ENCODE measurements around the gene ZNF483. TPM values are rescaled to one million over a fixed set of nuclear protein-coding genes. Genes with fewer than 3 reads are reported as not detected.

ZNF483 gene
- total and polyA plus RNA-seq, 9 of the 15 experiments (the other 6 are each of a cell fraction or from before 2014, with no cell fraction given), result 0.04 to 1.0 (median 0.38) TPM

DNA sequence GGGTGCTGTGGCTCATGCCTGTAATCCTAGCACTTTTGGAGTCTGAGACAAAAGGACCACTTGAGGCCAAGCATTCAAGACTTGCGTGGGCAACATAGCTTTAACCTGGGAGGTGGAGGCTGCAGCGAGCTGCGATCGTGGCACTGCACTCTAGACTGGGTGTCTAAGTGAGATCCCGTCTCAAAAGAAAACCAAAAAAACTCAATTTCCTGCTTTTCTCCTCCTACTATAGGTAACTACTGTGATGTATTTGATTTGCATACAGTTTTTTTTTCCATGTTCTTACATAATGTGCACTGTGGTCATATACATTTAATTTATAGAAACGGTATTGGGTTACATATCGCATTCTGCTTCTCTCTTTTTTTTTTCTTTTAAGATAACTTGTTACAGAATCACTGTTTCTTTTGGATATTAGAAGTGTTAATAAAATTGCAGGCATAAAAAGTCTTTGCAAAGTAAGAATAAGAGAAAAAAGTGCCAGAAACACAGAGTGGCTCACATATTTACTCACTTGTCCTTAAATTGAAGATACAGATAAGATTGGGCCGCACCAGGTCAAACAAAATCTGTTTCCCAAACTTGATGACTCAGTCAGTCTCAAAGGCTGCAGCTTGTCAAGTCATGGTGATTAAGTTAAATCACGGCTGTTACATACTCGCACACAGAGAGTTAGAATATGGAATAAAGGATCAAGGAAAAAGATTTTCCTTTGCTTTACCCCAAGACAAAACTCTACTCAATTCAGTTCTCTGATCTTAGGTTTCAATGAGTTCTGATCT, 76.4 kb downstream of the ZNF483 start (continued):
- TF ChIP-seq NR1H2 (CRISPR knock-in tag; IDR thresholded peaks at IDR 0.05) (no peak), CXXC5 (CRISPR knock-in tag; IDR thresholded peaks at IDR 0.05) (no peak), ZBTB8A (IDR thresholded peaks at IDR 0.05; ENCODE audit: partially characterized antibody) (no peak), FOXJ2 (tag; IDR thresholded peaks at IDR 0.05) (0 out of 2 replicates have a peak, but pooled peaks have one; percentile 32), SREBF2 (CRISPR knock-in tag; IDR thresholded peaks at IDR 0.05) (no peak), SAFB (IDR thresholded peaks at IDR 0.05; ENCODE audit: borderline replicate concordance, low read depth, low read length) (no peak), MTA3 (IDR thresholded peaks at IDR 0.05; ENCODE audit: borderline replicate concordance) (no peak), RBM39 (optimal IDR thresholded peaks at IDR 0.05; ENCODE audit: low read depth, low read length) (no peak), KDM1A (IDR thresholded peaks at IDR 0.05) (peak; percentile 99), NONO (IDR thresholded peaks at IDR 0.05; ENCODE audit: low read depth in 2 of 2, low read length in 1 of 2) (no peak), BDP1 (IDR thresholded peaks at IDR 0.05; ENCODE audit: insufficient read depth, insufficient read length) (no peak), ZC3H4 (CRISPR knock-in tag; IDR thresholded peaks at IDR 0.05; ENCODE audit: borderline replicate concordance) (no peak), ZC3H11A (IDR thresholded peaks at IDR 0.05; ENCODE audit: low read depth, low read length) (no peak), SPI1 (IDR thresholded peaks at IDR 0.05; ENCODE audit: borderline replicate concordance, low read depth, low read length) (no peak), ZC3H8 (IDR thresholded peaks at IDR 0.05) (no peak), POLR3G (IDR thresholded peaks at IDR 0.05; ENCODE audit: extremely low read depth, insufficient read length, insufficient replicate concordance) (no peak), HMGN3 (IDR thresholded peaks at IDR 0.05; ENCODE audit: borderline replicate concordance, extremely low read depth, insufficient read length, low read depth, low read length) (no peak)
- TF ChIP-seq, protein P1, sequence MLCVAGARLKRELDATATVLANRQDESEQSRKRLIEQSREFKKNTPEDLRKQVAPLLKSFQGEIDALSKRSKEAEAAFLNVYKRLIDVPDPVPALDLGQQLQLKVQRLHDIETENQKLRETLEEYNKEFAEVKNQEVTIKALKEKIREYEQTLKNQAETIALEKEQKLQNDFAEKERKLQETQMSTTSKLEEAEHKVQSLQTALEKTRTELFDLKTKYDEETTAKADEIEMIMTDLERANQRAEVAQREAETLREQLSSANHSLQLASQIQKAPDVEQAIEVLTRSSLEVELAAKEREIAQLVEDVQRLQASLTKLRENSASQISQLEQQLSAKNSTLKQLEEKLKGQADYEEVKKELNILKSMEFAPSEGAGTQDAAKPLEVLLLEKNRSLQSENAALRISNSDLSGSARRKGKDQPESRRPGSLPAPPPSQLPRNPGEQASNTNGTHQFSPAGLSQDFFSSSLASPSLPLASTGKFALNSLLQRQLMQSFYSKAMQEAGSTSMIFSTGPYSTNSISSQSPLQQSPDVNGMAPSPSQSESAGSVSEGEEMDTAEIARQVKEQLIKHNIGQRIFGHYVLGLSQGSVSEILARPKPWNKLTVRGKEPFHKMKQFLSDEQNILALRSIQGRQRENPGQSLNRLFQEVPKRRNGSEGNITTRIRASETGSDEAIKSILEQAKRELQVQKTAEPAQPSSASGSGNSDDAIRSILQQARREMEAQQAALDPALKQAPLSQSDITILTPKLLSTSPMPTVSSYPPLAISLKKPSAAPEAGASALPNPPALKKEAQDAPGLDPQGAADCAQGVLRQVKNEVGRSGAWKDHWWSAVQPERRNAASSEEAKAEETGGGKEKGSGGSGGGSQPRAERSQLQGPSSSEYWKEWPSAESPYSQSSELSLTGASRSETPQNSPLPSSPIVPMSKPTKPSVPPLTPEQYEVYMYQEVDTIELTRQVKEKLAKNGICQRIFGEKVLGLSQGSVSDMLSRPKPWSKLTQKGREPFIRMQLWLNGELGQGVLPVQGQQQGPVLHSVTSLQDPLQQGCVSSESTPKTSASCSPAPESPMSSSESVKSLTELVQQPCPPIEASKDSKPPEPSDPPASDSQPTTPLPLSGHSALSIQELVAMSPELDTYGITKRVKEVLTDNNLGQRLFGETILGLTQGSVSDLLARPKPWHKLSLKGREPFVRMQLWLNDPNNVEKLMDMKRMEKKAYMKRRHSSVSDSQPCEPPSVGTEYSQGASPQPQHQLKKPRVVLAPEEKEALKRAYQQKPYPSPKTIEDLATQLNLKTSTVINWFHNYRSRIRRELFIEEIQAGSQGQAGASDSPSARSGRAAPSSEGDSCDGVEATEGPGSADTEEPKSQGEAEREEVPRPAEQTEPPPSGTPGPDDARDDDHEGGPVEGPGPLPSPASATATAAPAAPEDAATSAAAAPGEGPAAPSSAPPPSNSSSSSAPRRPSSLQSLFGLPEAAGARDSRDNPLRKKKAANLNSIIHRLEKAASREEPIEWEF (CRISPR knock-in tag; IDR thresholded peaks at IDR 0.05), result no peak
- TF ChIP-seq, protein P2, sequence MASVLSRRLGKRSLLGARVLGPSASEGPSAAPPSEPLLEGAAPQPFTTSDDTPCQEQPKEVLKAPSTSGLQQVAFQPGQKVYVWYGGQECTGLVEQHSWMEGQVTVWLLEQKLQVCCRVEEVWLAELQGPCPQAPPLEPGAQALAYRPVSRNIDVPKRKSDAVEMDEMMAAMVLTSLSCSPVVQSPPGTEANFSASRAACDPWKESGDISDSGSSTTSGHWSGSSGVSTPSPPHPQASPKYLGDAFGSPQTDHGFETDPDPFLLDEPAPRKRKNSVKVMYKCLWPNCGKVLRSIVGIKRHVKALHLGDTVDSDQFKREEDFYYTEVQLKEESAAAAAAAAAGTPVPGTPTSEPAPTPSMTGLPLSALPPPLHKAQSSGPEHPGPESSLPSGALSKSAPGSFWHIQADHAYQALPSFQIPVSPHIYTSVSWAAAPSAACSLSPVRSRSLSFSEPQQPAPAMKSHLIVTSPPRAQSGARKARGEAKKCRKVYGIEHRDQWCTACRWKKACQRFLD (CRISPR knock-in tag; IDR thresholded peaks at IDR 0.05), result no peak
- TF ChIP-seq, protein P3, sequence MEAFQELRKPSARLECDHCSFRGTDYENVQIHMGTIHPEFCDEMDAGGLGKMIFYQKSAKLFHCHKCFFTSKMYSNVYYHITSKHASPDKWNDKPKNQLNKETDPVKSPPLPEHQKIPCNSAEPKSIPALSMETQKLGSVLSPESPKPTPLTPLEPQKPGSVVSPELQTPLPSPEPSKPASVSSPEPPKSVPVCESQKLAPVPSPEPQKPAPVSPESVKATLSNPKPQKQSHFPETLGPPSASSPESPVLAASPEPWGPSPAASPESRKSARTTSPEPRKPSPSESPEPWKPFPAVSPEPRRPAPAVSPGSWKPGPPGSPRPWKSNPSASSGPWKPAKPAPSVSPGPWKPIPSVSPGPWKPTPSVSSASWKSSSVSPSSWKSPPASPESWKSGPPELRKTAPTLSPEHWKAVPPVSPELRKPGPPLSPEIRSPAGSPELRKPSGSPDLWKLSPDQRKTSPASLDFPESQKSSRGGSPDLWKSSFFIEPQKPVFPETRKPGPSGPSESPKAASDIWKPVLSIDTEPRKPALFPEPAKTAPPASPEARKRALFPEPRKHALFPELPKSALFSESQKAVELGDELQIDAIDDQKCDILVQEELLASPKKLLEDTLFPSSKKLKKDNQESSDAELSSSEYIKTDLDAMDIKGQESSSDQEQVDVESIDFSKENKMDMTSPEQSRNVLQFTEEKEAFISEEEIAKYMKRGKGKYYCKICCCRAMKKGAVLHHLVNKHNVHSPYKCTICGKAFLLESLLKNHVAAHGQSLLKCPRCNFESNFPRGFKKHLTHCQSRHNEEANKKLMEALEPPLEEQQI (IDR thresholded peaks at IDR 0.05), result no peak

Measured in K562 (cell line).